ENCODE measurements around the gene KCNN3.

GRCh38 chr1:154764773-154765172 lies 105.3 kb downstream of the KCNN3 start:
- no peak for TF ChIP-seq CTCF (IDR thresholded peaks at IDR 0.05)
- TF ChIP-seq POLR2A (IDR thresholded peaks at IDR 0.05), result no peak
- no peak for TF ChIP-seq EP300 (IDR thresholded peaks at IDR 0.05)
- TF ChIP-seq POLR2AphosphoS5 (IDR thresholded peaks at IDR 0.05), result no peak
